Activated T-cell treated with anti-CD3 and anti-CD28 coated beads for 48 hours (primary cell): ENCODE data around the gene ZNF219.

ENCODE experiments used
- DNase-seq: peaks from one replicate; pipeline ENCODE4 v3.0.0-alpha.2; 2020; ENCODE audit warnings: low read depth

ZNF219 gene

GRCh38 chr14:21098076-21098891, at the start of gene ZNF219:
Gene ZNF219, minus strand, starts transcription at chr14:21098655. Its CDS starts 5,064 bp downstream, at chr14:21093591.
- DNase-seq = peak; percentile 22

GRCh38 chr14:21145437-21145836, 47.0 kb upstream of the ZNF219 start:
- DNase-seq = no peak

- DNase-seq = no peak
Measured at GRCh38 chr14:21142357-21142756, 43.9 kb upstream of the ZNF219 start.

- no peak for DNase-seq
Measured at GRCh38 chr14:21136024-21136423, 37.6 kb upstream of the ZNF219 start.

- DNase-seq = no peak
Measured at GRCh38 chr14:21133901-21134300, 35.4 kb upstream of the ZNF219 start.

- DNase-seq = no peak
Measured at GRCh38 chr14:21123429-21123828, 25.0 kb upstream of the ZNF219 start.

GRCh38 chr14:21121122-21121521, 22.7 kb upstream of the ZNF219 start:
- no peak for DNase-seq

- no peak for DNase-seq
Measured at GRCh38 chr14:21120686-21121085, 22.2 kb upstream of the ZNF219 start.

- DNase-seq = no peak
Measured at GRCh38 chr14:21118933-21119332, 20.5 kb upstream of the ZNF219 start.

- DNase-seq = no peak
Measured at GRCh38 chr14:21113369-21113768, 14.9 kb upstream of the ZNF219 start.

- no peak for DNase-seq
Measured at GRCh38 chr14:21112255-21112654, 13.8 kb upstream of the ZNF219 start.

- peak; percentile 30 for DNase-seq
Measured at GRCh38 chr14:21109377-21110138, 11.1 kb upstream of the ZNF219 start.

GRCh38 chr14:21108791-21109190, 10.3 kb upstream of the ZNF219 start:
- no peak for DNase-seq

- no peak for DNase-seq
Measured at GRCh38 chr14:21107283-21107800, 8.9 kb upstream of the ZNF219 start.

- peak; percentile 69 for DNase-seq
Measured at GRCh38 chr14:21106498-21107282, 8.2 kb upstream of the ZNF219 start.

- no peak for DNase-seq
Measured at GRCh38 chr14:21106176-21106497, 7.7 kb upstream of the ZNF219 start.

GRCh38 chr14:21105095-21105494, 6.6 kb upstream of the ZNF219 start:
- no peak for DNase-seq

GRCh38 chr14:21104448-21105060, 6.1 kb upstream of the ZNF219 start:
- DNase-seq = peak; percentile 59

GRCh38 chr14:21103710-21104447, 5.4 kb upstream of the ZNF219 start:
- DNase-seq = peak; percentile 88

GRCh38 chr14:21103411-21103709, 4.9 kb upstream of the ZNF219 start:
- no peak for DNase-seq
